GM18517 (cell line): ENCODE results near the gene CAPN10.
"Not testable (repeated sequence)": the region's sequence is repeated elsewhere in the genome, so short reads cannot be mapped to it uniquely, and the experiment has no call there.

Experiments
- ATAC-seq: cut with Tn5 transposase; IDR thresholded peaks from one replicate; pipeline ENCODE4 v1.9.1; 2021; ENCODE audit warnings: mild to moderate bottlenecking, moderate library complexity; ENCODE audit not compliant: unreplicated experiment

Gene CAPN10

DNA sequence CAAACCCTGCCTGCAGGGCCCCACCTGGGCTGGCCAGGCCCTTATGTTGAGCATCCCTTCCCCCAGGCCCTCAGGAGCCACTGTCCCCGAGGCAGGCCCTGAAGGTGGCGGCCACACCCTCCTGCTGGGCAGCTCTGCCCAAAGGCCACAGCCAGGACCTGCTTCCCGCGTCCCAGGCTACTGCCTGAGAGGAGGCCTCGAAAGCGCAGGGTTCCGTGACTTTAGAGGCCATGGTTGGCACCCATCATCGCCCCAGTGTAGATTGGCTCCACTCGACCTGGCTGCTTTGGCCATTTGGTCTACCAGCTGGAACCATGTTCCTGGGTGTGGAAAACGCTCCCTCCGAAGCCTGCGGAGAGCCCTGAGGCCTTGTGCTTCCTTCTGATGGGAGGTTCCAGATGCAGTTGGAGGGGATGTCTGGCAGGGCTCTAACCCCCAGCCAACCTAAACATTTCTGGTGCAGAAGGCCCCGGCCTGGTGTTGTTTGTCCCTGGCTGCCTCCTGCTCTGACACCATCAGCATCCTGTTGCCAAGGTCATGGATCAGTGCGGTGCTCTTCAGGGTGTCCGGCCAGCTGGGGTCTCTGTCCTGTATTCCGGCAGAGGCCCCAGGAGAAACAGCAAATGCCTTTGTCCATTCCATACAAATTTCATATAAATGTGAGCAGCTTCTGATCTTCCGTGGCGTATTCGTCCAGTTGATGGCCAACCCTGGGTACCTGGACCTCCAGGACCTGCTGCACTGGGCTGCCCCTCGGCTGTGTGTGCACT, 14.7 kb downstream of the CAPN10 start:
- ATAC-seq, result no peak

GRCh38 chr2:240601831-240602160, 15.3 kb downstream of the CAPN10 start:
- ATAC-seq, result no peak

DNA sequence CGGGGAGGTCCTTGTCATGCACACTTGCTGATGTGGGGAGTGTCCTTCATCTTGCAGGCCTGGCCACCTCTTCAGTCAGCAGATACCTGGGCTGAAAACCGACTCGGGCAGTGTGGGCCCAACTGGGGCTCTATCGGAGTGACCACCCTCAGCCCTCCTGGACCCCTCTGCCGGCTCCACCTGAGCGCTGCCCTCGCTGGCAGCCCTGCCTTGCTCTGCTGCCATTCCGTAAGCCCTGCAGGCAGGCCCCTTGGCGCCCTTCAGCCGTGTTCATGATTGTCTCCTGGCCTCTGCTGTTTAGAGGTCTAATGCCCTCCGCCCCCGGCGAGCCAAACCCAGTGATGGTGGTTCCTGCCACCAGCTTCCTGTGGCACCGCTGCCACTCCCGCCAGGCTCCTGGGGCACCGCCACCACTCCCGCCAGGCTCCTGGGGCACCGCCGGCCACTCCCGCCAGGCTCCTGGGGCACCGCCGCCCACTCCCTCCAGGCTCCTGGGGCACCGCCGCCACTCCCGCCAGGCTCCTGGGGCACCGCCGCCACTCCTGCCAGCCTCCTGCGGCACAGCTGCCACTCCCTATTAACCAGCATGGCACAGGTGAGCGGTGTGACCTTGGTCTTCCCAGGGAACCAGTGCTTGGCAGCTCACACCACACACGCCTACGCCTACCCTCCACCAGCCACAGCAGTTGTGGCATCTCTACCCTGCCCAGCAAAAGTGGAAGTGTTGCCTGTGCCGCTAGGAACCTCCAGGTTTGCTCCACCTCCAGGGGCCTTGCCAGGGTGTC, 15.9 kb downstream of the CAPN10 start:
- ATAC-seq, result no peak

GRCh38 chr2:240603081-240603835, 16.7 kb downstream of the CAPN10 start:
- ATAC-seq, result no peak

GRCh38 chr2:240603846-240604245, 17.3 kb downstream of the CAPN10 start:
- no peak for ATAC-seq

DNA sequence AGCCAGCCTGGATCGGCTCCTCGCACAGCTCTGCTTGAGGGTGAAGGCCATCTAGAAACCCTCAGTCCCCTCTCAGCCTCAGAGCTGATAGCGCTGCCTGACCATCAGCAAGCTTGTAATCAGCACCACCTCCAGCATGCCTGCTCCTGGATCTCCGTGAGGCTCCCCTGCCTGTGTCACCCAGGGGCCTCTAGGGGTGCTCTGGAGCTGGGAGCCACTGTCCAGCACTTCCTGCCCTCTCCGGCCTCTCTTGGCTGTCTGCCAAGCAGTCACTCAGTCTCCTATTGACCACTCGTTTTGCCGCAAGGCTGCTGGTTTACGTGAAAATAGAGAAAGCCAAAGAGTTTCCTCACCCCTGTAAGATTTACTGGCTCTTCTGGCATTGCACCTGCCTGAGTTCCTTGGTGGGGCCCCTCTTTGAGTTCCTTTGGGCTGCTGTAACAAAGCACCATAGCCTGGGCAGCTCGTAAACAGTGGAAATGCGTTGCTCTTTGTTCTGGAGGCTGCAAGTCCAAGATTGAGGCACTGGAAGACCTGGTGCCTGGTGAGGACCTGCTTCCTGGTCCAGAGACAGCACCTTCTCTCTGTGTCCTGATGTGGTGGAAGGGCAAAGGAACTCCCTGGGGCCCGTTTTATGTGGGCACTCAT, 17.9 kb downstream of the CAPN10 start:
- no peak for ATAC-seq

- ATAC-seq, result no peak
These were observed 18.6 kb downstream of the CAPN10 start for GRCh38 chr2:240604939-240605716.

DNA sequence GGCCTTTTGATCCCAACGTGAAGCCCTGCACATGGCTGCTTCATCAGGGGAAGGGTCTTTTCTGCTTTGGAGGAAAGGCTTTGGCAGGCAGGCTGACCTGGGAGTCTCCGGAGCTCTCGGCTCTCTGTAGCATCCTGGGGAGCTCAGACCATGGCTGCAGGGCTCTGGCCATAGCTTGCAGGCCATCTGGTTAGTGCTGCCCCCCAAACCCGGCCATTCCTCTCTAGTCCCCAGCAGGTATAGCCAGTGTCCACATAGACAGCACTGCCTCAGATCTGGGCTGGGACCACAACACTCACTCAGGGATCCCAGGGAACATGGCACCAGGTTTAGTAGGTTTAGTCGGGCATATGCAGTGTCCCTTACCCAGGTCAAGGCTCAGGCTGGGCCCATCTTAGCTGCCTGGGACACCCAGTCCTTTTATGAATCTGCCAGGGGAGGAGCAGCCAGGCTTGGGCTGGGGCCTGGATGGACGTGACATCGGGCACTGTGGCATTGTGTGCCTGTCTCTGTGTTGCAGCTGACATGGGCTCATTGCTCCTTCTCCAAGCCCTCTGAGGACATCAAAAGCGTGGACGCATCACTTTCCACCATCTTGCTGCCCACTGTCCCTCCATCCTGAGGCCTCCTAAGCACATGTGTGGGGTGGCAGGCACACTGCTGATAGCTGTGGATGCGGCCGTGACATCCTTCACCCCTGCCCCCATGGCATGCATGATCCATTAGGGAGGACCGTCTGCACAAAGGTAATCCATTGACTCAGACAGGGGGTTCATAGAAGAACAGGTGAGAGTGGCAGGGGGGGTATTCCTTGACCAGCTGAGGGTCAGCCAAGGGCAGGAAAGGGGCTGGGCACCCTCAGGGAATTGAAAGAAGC, 19.6 kb downstream of the CAPN10 start:
- no peak for ATAC-seq

DNA sequence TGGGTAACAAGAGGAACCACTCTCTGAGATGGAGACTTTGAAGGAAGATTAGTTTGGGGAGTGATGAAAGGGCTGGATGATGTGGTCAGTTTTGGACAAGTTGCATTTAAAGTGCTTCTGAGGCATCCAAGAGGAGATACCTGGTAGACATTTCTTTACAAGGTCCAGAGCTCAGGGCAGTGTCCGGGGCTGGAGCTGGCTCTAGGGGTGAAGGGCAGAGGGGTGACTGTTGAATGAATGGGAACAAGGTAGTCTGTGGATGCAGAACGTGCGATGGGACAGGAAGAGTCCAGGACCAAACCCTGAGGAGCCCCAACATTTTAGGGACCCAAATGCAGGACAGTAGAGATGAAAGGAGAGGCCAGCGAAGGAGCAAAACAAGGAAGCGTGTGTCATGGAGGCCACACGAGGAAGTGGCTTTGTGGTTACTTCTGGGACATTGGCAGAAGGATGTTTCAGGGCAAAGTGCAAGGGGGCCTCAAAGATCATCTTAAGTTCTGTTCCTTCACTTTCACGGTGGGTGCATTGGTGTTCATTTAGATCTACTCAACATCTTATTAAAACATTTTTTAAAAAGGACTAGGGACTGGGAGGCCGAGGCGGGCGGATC, 25.2 kb downstream of the CAPN10 start:
- ATAC-seq, result no peak

DNA sequence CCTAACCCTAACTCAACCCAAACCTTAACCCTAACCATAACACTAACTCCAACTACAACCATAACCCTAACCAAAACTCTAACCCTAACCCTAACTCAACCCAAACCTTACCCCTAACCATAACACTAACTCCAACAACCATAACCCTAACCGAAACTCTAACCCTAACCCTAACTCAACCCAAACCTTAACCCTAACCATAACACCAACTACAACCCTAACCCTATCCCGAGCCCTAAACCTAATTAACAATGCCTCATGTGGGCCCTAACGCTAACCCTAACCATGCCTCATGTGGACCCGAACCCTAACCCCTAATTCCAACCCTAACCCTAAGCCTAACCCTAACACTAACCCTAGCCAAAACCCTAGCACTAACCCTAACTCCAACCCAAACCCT, 27.2 kb downstream of the CAPN10 start:
- no peak for ATAC-seq

- ATAC-seq, result no peak
These were observed 27.9 kb downstream of the CAPN10 start for GRCh38 chr2:240614391-240614790.

GRCh38 chr2:240615396-240615795, 28.9 kb downstream of the CAPN10 start:
- no peak for ATAC-seq

DNA sequence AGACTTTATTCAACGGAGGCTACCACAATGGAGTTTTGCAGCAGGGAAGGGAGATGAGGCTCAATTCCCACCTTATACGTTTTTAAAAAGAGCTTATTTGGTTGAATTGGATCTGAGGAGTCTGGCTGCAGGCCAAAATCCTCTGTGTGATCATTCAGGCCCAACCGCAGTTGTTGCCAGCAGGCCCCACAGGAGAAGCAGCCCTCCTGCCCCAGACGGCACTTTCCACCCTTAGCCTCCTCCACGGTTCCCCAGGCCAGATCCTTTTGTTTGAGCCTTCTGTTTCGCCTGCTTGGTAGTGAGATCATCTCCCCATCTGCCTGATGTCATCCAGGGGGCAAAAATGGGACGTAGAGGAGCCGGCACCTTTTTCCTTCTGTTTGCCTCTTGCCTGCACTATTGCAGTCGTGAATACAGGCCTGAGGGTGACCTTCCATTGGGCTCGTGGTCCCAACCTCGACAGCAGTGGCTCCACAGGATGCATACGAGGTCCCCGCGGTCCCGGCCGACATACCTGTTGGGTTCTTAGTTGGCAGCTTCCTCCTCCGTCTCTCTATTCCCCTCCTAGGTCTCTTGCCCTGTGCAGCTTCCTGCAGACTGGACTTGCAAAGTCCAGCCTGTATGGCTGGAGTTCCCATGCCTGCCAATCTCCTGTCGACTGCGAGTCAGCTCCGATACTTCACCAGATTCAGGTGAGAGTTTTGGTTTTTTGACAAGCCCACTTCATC, 29.4 kb downstream of the CAPN10 start:
- no peak for ATAC-seq

GRCh38 chr2:240616860-240617666, 30.5 kb downstream of the CAPN10 start:
- not testable (repeated sequence) for ATAC-seq

DNA sequence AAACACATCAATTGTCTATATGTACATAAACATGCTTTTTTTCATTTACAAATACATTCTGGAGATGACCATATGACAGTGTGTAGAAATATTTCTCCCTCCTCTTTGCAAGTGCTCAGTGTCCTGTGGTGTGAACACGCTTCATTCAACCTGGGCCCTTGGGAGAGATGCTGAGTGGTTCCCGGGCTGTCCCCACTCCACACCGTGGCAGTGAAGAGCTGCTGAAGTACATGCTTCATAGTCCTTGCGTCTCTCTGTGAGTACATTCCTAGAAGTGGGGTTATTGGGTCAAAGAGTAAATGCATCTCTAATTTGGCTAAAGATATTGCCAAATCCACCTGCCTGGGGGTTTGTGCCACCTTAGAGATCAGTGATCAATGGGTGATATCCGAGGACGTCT, 32.2 kb downstream of the CAPN10 start:
- no peak for ATAC-seq

DNA sequence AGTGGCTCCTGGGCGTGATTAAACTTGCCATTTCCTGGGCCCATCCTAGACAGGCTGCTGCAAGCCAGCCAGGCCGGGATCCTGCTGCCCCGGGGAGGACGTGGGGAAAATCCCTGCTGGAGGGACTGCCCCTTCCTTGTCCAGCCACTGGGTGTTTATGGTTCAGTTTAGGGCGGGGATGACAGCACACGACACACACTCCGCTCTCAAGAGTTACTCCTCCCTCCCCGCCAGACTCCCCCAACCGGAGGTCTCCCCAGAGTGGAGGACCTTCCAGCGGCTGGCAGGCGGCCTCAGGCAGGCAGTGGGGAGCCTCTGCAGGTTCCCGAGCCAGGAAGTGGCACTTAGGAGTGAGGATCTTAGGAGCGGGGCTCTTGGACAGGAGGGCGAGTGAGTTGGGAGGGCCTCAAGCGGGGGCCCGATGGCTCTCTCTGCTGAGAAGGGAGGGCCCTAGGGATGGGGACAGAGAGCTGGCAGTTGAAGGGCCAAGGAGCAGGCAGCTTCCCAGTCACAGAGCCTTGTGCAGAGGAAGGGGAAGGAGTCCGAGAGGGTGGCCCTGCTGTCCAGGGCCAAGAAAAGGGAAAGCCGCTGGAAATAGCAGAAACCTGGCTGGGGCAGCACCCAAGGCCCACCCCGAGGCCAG, 33.1 kb downstream of the CAPN10 start:
- no peak for ATAC-seq

GRCh38 chr2:240620149-240620731, 33.7 kb downstream of the CAPN10 start:
- ATAC-seq, result no peak
